Progenitor cell of endocrine pancreas (in vitro differentiated cells): Measurements from ENCODE around the gene SETDB2. TPM values are rescaled to one million over a fixed set of nuclear protein-coding genes. Genes with fewer than 3 reads are reported as not detected.

ENCODE experiments used
- DNase-seq: peaks from one replicate; pipeline ENCODE4 v3.0.0; 2021; ENCODE audit warnings: low spot score; ENCODE audit not compliant: unreplicated experiment
- H3K27ac Mint-ChIP-seq: 2 replicates; pipeline ENCODE4 v1.8.0; 2021; ENCODE audit warnings: mild to moderate bottlenecking, moderate library complexity, mixed read lengths
- H3K27me3 Mint-ChIP-seq: 2 replicates; pipeline ENCODE4 v1.8.0; 2021; ENCODE audit warnings: mixed read lengths
- H3K36me3 Mint-ChIP-seq: 2 replicates; pipeline ENCODE4 v1.8.0; 2022; ENCODE audit warnings: mixed read lengths; ENCODE audit not compliant: insufficient read depth
- H3K4me1 Mint-ChIP-seq: 2 replicates; pipeline ENCODE4 v1.8.0; 2021; ENCODE audit warnings: low read depth, mixed read lengths
- H3K4me3 Mint-ChIP-seq: 2 replicates; pipeline ENCODE4 v1.8.0; 2021; ENCODE audit warnings: low read depth, mild to moderate bottlenecking, moderate library complexity, mixed read lengths
- H3K9me3 Mint-ChIP-seq: 2 replicates; pipeline ENCODE4 v1.8.0; 2021; ENCODE audit warnings: low read depth, mixed read lengths
- total RNA-seq: library from RNA; stranded (reverse); gene quantifications from 2 replicates; pipeline ENCODE4 v1.2.1, GENCODE V29; 2021
- TF ChIP-seq, protein P1 (sequence below): fragments of 200-600 bp; sonication (generic); IDR thresholded peaks from one replicate; pipeline ENCODE4 v1.5.0; 2021; ENCODE audit warnings: antibody characterized with exemption, mild to moderate bottlenecking; ENCODE audit not compliant: unreplicated experiment

Gene SETDB2
- total RNA-seq, 1 donor from 2014 or later: 11.5 TPM

DNA sequence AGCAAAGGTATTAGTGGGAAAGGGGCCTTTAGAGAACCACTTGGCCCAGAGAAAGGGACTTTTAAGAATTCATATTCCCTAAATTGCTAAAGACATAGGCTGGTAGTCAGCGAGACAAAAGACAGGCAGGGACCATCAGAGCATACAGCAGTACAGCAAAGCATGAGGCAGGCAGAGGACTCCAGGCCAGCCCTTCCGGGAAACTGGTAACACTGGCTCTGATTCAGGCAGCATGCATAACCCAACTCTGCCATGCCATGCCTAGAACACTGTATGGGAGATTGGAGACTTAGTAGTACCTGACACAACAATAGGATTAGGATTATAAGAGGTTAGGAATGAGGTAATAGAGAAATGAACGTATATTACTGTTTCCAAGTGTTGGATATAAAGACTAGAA, 35.1 kb upstream of the SETDB2 start:
- H3K4me1 Mint-ChIP-seq: no peaks in the 10 kb centered on the region
- no peaks in the 10 kb centered on the region for H3K27me3 Mint-ChIP-seq
- H3K36me3 Mint-ChIP-seq: peaks cover 6% of the 10 kb centered on the region
- no peak overlapping the region for H3K27ac Mint-ChIP-seq
- H3K9me3 Mint-ChIP-seq: peaks cover 8% of the 10 kb centered on the region
- no peak overlapping the region for H3K4me3 Mint-ChIP-seq
- no peak for DNase-seq
- TF ChIP-seq, protein P1, sequence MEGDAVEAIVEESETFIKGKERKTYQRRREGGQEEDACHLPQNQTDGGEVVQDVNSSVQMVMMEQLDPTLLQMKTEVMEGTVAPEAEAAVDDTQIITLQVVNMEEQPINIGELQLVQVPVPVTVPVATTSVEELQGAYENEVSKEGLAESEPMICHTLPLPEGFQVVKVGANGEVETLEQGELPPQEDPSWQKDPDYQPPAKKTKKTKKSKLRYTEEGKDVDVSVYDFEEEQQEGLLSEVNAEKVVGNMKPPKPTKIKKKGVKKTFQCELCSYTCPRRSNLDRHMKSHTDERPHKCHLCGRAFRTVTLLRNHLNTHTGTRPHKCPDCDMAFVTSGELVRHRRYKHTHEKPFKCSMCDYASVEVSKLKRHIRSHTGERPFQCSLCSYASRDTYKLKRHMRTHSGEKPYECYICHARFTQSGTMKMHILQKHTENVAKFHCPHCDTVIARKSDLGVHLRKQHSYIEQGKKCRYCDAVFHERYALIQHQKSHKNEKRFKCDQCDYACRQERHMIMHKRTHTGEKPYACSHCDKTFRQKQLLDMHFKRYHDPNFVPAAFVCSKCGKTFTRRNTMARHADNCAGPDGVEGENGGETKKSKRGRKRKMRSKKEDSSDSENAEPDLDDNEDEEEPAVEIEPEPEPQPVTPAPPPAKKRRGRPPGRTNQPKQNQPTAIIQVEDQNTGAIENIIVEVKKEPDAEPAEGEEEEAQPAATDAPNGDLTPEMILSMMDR: no peak

DNA sequence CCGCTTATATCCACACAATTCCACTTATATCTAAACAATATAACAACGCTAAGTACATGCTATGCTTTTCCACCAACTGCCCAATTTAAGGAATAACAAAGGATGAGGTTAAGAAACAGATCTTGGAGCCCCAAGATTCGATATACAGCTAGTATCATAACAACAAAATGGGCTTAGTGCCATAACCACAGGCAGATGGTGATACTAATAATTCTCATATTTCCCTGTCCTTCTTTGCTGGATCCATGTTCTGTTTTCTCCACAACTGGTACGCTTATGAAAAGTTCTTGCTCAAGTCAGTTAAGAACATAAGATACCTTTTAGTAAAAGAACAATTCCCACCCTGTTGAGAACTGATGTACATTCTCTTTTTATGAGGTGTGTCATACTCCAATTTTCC, 34.1 kb upstream of the SETDB2 start:
- Mint-ChIP-seq H3K27me3 (no peaks in the 10 kb centered on the region), H3K27ac (no peak overlapping the region), H3K9me3 (peaks cover 3% of the 10 kb centered on the region), H3K4me3 (no peak overlapping the region), H3K4me1 (no peaks in the 10 kb centered on the region), H3K36me3 (peaks cover 3% of the 10 kb centered on the region)
- no peak for DNase-seq
- TF ChIP-seq, protein P1: no peak

DNA sequence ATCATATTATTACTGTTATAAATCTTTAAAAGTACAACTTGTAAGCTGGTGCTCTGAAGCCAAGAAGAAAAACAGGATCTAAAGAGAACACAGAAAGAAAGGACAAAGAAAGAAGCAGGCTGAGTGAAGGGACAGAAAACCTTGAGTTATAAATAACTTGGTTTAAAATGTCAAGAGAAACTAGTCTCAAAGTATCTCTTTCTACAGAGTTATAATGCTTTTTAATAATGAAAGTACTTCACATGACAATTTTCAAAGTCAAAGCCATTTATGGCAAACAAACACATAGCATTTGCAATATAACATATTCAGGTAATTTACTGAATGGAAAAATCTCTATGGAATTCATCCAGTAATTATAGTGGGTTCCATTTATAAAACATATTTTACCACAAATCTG, 33.6 kb upstream of the SETDB2 start:
- Mint-ChIP-seq H3K4me3 (no peak overlapping the region), H3K36me3 (peaks cover 3% of the 10 kb centered on the region), H3K27ac (no peak overlapping the region), H3K27me3 (no peaks in the 10 kb centered on the region), H3K9me3 (peaks cover 3% of the 10 kb centered on the region), H3K4me1 (no peaks in the 10 kb centered on the region)
- TF ChIP-seq, protein P1: no peak
- no peak for DNase-seq

GRCh38 chr13:49411353-49411752, 32.7 kb upstream of the SETDB2 start:
- Mint-ChIP-seq H3K9me3 (no peaks in the 10 kb centered on the region), H3K36me3 (peaks cover 1% of the 10 kb centered on the region), H3K4me3 (no peak overlapping the region), H3K4me1 (no peaks in the 10 kb centered on the region), H3K27me3 (no peaks in the 10 kb centered on the region), H3K27ac (no peak overlapping the region)
- TF ChIP-seq, protein P1: no peak
- no peak for DNase-seq

DNA sequence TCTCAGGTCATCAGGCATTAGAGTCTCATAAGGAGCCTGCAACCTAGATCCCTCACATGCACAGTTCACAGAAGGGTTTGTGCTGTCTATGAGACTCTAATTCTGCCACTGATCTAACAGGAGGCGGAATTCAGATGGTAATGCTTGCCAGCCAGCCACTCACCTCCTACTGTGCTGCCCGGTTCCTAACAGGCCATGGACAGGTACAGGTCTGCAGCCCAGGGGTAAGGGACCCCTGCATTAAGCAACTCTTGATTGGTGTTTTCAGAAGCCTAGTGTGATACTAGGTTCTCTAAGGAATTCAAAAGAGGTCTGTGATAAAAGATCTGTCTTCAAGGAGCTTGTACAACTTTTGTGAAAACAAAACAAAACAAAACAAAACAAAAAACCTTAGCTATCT, 31.3 kb upstream of the SETDB2 start:
- Mint-ChIP-seq H3K4me3 (no peak overlapping the region), H3K27me3 (no peaks in the 10 kb centered on the region), H3K27ac (no peak overlapping the region), H3K36me3 (no peaks in the 10 kb centered on the region), H3K4me1 (no peaks in the 10 kb centered on the region), H3K9me3 (no peaks in the 10 kb centered on the region)
- no peak for DNase-seq
- TF ChIP-seq, protein P1: no peak

GRCh38 chr13:49417161-49417560, 26.9 kb upstream of the SETDB2 start:
- no peak for DNase-seq
- TF ChIP-seq, protein P1: no peak
- no peaks in the 10 kb centered on the region for H3K27me3 Mint-ChIP-seq
- no peak overlapping the region for H3K27ac Mint-ChIP-seq
- H3K36me3 Mint-ChIP-seq: no peaks in the 10 kb centered on the region
- H3K4me1 Mint-ChIP-seq: peaks cover 1% of the 10 kb centered on the region
- no peak overlapping the region for H3K4me3 Mint-ChIP-seq
- H3K9me3 Mint-ChIP-seq: no peaks in the 10 kb centered on the region
